Epithelial cell of esophagus (primary cell): ENCODE results near the gene MMP2.

Experiments
- DNase-seq: peaks from one replicate; pipeline ENCODE4 v3.0.0; 2010; ENCODE audit warnings: low read depth
- H3K4me3 ChIP-seq: 2 replicates; pipeline ENCODE4 v1.5.1; 2011; ENCODE audit warnings: mild to moderate bottlenecking, low read length, control low read depth
- TF ChIP-seq, protein P1 (sequence below): IDR thresholded peaks from 2 replicates; pipeline ENCODE4 v1.5.1; 2011; ENCODE audit warnings: low read depth, mild to moderate bottlenecking, low read length, control low read depth, inconsistent platforms; ENCODE audit not compliant: insufficient read depth; ENCODE audit errors: missing control alignments

MMP2 gene

DNA sequence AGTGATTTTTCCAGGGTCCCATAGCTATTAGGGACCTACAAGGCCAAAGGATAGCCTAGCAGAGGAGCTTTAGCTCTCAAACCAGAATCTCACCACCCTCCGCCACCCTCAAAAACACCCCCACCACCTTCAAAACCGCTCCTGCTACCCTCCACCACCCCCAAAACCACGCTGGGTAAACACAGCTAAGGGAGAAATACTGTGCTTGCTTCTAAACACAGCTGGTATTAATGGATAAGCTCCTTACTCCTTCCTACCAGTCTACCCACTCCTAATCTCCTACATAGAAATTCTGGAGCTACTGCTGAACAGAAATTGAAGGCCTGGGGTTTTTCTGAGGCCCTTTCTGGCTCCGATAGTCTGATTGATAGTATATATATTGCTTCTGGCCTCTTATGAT lies 27.7 kb downstream of the MMP2 start:
- TF ChIP-seq, protein P1, sequence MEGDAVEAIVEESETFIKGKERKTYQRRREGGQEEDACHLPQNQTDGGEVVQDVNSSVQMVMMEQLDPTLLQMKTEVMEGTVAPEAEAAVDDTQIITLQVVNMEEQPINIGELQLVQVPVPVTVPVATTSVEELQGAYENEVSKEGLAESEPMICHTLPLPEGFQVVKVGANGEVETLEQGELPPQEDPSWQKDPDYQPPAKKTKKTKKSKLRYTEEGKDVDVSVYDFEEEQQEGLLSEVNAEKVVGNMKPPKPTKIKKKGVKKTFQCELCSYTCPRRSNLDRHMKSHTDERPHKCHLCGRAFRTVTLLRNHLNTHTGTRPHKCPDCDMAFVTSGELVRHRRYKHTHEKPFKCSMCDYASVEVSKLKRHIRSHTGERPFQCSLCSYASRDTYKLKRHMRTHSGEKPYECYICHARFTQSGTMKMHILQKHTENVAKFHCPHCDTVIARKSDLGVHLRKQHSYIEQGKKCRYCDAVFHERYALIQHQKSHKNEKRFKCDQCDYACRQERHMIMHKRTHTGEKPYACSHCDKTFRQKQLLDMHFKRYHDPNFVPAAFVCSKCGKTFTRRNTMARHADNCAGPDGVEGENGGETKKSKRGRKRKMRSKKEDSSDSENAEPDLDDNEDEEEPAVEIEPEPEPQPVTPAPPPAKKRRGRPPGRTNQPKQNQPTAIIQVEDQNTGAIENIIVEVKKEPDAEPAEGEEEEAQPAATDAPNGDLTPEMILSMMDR, result no peak
- H3K4me3 ChIP-seq, result no peak overlapping the region
- DNase-seq, result no peak

DNA sequence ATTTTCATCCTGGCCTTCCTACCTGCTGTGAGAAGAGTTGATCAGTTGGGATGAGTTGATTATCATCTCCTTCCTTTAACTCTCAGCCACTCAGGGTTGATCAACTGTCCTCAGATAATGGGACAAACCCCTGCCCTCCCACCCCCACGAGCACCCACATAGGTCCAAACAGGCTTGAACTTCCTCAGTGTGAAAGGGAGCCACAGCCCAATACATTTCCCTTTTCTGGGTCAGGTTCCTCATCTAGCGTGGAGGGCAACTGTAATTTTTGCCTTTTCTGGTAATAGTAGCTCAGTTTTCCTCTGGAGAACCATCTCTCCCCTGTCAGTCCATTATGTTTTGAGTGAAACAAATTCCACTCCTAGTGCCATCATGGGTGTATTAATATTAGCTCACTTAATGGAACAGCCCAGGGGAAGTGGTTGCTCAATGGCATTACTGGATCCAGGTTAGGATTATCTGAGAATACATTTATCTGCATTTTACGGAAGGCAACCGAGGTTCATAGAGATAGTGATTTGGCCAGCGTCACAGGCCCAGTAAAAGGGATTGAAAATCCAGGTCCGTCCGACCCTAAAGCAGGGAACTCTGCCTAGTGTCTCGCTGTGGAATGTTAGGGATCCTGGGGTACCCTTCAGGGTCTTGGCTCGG lies 29.4 kb downstream of the MMP2 start:
- peak overlapping the region; percentile 64 for H3K4me3 ChIP-seq
- TF ChIP-seq, protein P1, result no peak

DNA sequence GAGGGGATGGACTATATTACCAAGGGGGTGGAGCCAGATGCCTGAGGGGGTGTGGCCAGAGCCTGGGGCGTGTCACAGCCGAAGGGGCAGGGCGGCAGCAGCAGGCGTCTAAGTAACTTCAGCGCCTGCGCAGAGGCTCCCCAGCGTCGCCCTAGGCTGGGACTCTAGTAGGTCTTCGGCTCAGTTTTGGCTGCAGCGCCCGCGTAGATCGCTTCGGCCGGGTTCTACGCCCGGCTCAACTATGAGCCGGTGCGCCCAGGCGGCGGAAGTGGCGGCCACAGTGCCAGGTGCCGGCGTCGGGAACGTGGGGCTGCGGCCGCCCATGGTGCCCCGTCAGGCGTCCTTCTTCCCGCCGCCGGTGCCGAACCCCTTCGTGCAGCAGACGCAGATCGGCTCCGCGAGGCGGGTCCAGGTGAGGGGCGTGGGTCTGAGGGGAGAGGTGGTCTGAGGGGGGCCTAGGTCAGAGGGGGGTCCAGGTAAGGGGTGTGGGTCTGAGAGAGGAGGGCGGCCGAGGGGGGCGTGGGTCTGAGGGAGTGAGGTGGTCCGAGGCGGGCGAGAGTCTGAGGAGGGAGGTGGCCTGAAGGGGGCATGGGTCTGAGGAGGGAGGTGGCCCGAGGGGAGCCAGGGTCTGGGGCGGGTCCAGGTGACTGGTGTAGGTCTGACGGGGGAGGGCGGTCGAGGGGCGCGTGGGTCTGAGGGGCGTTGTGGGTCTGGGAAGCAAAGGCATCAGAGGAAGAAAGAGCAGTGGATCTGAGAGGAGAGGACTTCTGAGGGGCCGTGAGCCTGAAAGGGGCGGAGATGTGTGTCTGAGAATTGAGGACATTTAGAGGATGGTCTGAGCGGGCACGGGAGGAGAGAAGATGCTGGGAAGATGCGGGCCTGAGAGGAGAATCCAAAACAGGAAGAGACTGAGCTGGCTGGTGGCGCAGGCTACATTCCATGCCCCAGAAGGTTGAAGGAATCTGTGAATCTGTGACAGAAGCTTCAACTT lies 30.2 kb downstream of the MMP2 start, which contains the start of gene LPCAT2:
Gene LPCAT2, plus strand, starts transcription at position 132 of the 991 bp plus-strand sequence. Its CDS starts 110 bp downstream, at position 242.
- TF ChIP-seq, protein P1, result no peak
- peak; percentile 91 for DNase-seq
- H3K4me3 ChIP-seq, result peak within 1 kb of the TSS; percentile 64

More for the DNA sequence above, 29.4 kb downstream of the MMP2 start:
- no peak for DNase-seq

DNA sequence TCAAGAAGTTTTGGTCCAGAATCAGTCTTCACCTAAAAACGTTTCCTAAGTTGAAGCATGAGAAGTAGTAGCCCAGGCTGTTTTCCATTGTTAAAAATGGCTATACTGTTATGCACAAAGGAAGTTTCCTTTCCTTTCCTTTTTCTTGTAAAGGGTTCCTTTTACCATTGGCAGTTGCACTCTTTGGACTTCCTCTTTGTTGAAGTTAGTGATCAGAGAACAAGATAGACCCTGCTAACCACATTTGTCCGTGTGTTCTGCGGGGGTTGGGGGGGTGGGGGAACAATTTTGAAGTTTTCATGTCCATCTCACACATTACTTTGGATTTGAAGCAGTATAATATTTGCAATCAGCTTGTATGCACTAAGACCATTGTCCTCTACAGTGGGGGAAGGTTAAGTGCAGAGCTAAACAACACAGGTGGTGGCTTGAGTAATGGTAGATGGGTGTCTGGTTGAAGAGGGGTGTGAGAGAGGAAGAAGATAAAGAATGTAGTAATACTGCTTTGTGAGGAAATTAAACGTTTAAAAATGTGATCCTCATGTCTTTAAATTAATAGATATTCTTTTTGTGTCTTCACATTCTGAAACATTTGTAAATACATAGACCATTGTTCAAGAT lies 31.3 kb downstream of the MMP2 start:
- H3K4me3 ChIP-seq, result peak overlapping the region; percentile 64
- TF ChIP-seq, protein P1, result no peak
- no peak for DNase-seq

DNA sequence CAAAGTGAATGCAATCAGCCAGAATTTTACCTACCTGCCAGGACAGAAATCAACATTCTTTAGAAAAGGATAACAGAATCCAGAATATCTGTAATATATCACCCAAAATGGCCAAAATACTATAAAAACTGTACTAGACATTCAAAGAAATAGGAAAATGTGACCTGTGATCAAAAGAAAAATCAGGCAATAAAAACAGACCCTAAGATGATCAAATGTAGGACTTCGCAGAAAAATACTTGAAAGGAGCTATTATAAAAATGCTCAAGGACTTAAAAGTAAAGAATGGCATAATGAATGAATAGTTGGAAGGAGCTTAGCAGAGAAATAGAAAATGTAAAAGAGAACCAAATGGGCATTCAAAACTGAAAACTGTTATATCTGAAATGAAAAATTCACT lies 33.9 kb downstream of the MMP2 start:
- no peak for DNase-seq
- TF ChIP-seq, protein P1, result no peak
- no peak overlapping the region for H3K4me3 ChIP-seq

DNA sequence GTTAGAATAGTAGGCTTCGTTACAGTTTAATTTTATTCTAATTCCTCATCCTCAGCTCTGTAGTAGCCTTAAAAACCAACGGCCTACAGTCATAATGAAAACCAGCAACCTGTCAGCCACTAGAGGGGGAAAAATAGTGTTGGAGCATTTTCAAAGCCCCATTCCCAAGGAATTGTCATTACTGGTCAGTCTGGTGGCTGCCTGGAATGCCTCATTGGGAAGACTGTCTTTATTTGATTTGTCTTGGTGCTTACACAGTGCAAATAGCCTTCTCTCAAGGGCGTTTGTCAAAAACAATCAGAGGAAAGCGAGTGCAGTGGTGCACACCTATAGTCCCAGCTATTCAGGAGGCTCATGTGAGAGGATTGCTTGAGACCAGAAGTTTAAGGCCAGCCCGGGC lies 34.6 kb downstream of the MMP2 start:
- TF ChIP-seq, protein P1, result no peak
- H3K4me3 ChIP-seq, result no peak overlapping the region
- no peak for DNase-seq
